AG04450 (cell line): ENCODE results near the gene PAN3. TPM values are rescaled to one million over a fixed set of nuclear protein-coding genes. Genes with fewer than 3 reads are reported as not detected.

ENCODE experiments used
- CTCF ChIA-PET: fragments of 300-600, 350-600 bp; formaldehyde crosslinking; extraction: SDS; loops from one replicate; lab custom pipeline; 2022; ENCODE audit warnings: antibody characterized with exemption, inconsistent platforms; lab: Charles Lee
- POLR2A ChIA-PET: fragments of 350-600 bp; formaldehyde crosslinking; extraction: SDS; loops from one replicate; lab custom pipeline; 2021; ENCODE audit warnings: antibody characterized with exemption, inconsistent platforms; lab: Yijun Ruan, JAX
- DNase-seq: peaks from one replicate; pipeline ENCODE4 v3.0.0-alpha.2; 2011; ENCODE audit warnings: low read depth, low spot score
- H3K27ac ChIP-seq: one replicate; pipeline ENCODE4 v1.5.1; 2012; ENCODE audit warnings: low read depth, low read length, control low read depth
- H3K27me3 ChIP-seq: one replicate; pipeline ENCODE4 v1.6.0; 2012; ENCODE audit warnings: low read length; ENCODE audit not compliant: control insufficient read depth, insufficient read depth
- H3K4me3 ChIP-seq: 2 replicates; pipeline ENCODE4 v1.5.1; 2011; ENCODE audit warnings: mild to moderate bottlenecking, low read depth, low read length, control low read depth
- H3K9me3 ChIP-seq: 2 replicates; pipeline ENCODE4 v1.5.1; 2012; ENCODE audit warnings: low read length; ENCODE audit not compliant: control insufficient read depth, insufficient read depth
- CTCF ChIP-seq: IDR thresholded peaks from 2 replicates; pipeline ENCODE4 v1.5.1; 2011; ENCODE audit warnings: low read depth, low read length, control low read depth, inconsistent platforms
- polyA plus RNA-seq: library from polyadenylated mRNA; depleted of rRNA; stranded (reverse); fragments of >200 nt; gene quantifications from 2 replicates; pipeline ENCODE4 v1.2.3, GENCODE V29; 2011

PAN3 gene
- polyA plus RNA-seq, 1 experiment = 17.8 TPM

GRCh38 chr13:28273919-28274318 is 135.6 kb downstream of the PAN3 start:
- TF ChIP-seq CTCF = peak; percentile 11; the same call in 1 of the 2 replicates
- Histone ChIP-seq H3K27me3 (no peaks in the 10 kb centered on the region), H3K27ac (no peak overlapping the region), H3K9me3 (no peaks in the 10 kb centered on the region), H3K4me3 (no peak overlapping the region)
- no peak for DNase-seq
- ChIA-PET POLR2A (no interaction called here), CTCF (no interaction called here)

GRCh38 chr13:28282451-28282850 is 144.1 kb downstream of the PAN3 start:
- ChIA-PET POLR2A (no interaction called here), CTCF (no interaction called here)
- TF ChIP-seq CTCF = no peak

GRCh38 chr13:28283600-28283999 is 145.3 kb downstream of the PAN3 start:
- no peak for DNase-seq
- no peak for TF ChIP-seq CTCF
- H3K4me3 ChIP-seq = no peak overlapping the region
- H3K9me3 ChIP-seq = no peaks in the 10 kb centered on the region
- H3K27me3 ChIP-seq = no peaks in the 10 kb centered on the region
- POLR2A ChIA-PET = no interaction called here
- H3K27ac ChIP-seq = no peak overlapping the region
- CTCF ChIA-PET = no interaction called here

More at GRCh38 chr13:28282451-28282850, 144.1 kb downstream of the PAN3 start:
- Histone ChIP-seq H3K9me3 (no peaks in the 10 kb centered on the region), H3K27me3 (no peaks in the 10 kb centered on the region), H3K4me3 (no peak overlapping the region), H3K27ac (no peak overlapping the region)
- DNase-seq = no peak

- no peak for DNase-seq
- POLR2A ChIA-PET = no interaction called here
- CTCF ChIA-PET = no interaction called here
- no peak for TF ChIP-seq CTCF
- H3K27ac ChIP-seq = no peak overlapping the region
- no peak overlapping the region for H3K4me3 ChIP-seq
- H3K9me3 ChIP-seq = no peaks in the 10 kb centered on the region
- H3K27me3 ChIP-seq = no peaks in the 10 kb centered on the region
Measured at GRCh38 chr13:28286263-28286662, 147.9 kb downstream of the PAN3 start.

- no peak for TF ChIP-seq CTCF
- Histone ChIP-seq H3K27me3 (no peaks in the 10 kb centered on the region), H3K27ac (no peak overlapping the region), H3K9me3 (no peaks in the 10 kb centered on the region), H3K4me3 (no peak overlapping the region)
- ChIA-PET POLR2A (no interaction called here), CTCF (no interaction called here)
- no peak for DNase-seq
Measured at GRCh38 chr13:28297341-28297740, 159.0 kb downstream of the PAN3 start.
